HEK293T (cell line): ENCODE results near the gene MDC1.

Experiments used
- ARNT ChIP-seq: fragments of 450-650 bp; IDR thresholded peaks from 2 replicates; pipeline ENCODE4 v1.6.1; 2017; ENCODE audit warnings: mild to moderate bottlenecking
- BHLHE40 ChIP-seq: fragments of 450-650 bp; IDR thresholded peaks from 2 replicates; pipeline ENCODE4 v1.6.1; 2016; ENCODE audit warnings: mild to moderate bottlenecking, moderate library complexity, borderline replicate concordance
- FOXA1 ChIP-seq: fragments of 450-650 bp; IDR thresholded peaks from 2 replicates; pipeline ENCODE4 v1.6.1; 2016; ENCODE audit warnings: mild to moderate bottlenecking
- FOXK2 ChIP-seq: fragments of 450-650 bp; IDR thresholded peaks from 2 replicates; pipeline ENCODE4 v1.6.1; 2016; ENCODE audit warnings: mild to moderate bottlenecking
- FOXM1 ChIP-seq: fragments of 450-650 bp; IDR thresholded peaks from 2 replicates; pipeline ENCODE4 v1.6.1; 2017; ENCODE audit warnings: mild to moderate bottlenecking, borderline replicate concordance
- HDGF ChIP-seq: fragments of 450-650 bp; IDR thresholded peaks from 2 replicates; pipeline ENCODE4 v1.6.1; 2017; ENCODE audit warnings: antibody characterized with exemption, borderline replicate concordance
- NFRKB ChIP-seq: fragments of 450-650 bp; IDR thresholded peaks from 2 replicates; pipeline ENCODE4 v1.6.1; 2016; ENCODE audit warnings: mild to moderate bottlenecking, moderate library complexity
- SP1 ChIP-seq: fragments of 450-650 bp; IDR thresholded peaks from 2 replicates; pipeline ENCODE4 v1.6.1; 2017
- SUZ12 ChIP-seq: fragments of 450-650 bp; IDR thresholded peaks from 2 replicates; pipeline ENCODE4 v1.6.1; 2016; ENCODE audit warnings: mild to moderate bottlenecking
- TARDBP ChIP-seq: fragments of 450-650 bp; IDR thresholded peaks from 2 replicates; pipeline ENCODE4 v1.6.1; 2016
- ZNF384 ChIP-seq: fragments of 450-650 bp; IDR thresholded peaks from 2 replicates; pipeline ENCODE4 v1.6.1; 2016

GRCh38 chr6:30686908-30687658 is 30.0 kb downstream of the MDC1 start:
- no peak for TF ChIP-seq SP1
- no peak for TF ChIP-seq FOXK2
- no peak for TF ChIP-seq HDGF
- TF ChIP-seq BHLHE40 = no peak
- TF ChIP-seq FOXA1 = no peak
- no peak for TF ChIP-seq ZNF384
- no peak for TF ChIP-seq ARNT
- TF ChIP-seq FOXM1 = no peak
- no peak for TF ChIP-seq NFRKB
- TF ChIP-seq SUZ12 = no peak
- peak; percentile 69 for TF ChIP-seq TARDBP
